ENCODE data around the gene PRKG1.

DNA sequence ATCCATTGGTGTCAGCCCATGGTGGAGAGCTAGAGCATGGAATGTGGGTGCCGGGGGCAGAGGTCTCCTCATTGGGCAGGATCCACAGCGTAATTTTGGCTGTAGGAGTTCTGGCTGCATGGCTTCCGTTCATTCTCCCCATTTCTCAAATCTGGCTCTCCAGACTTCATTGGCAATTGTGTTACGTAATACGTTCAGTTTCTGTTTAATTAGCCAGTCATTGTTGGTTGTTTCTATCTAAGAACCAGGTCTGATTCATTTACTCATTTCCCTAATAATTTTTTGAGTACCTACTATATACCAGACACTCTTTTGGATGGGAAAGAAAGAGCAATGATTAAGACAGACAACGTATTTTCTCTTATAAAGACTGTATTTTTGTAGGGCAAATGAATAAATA, 325.6 kb downstream of the PRKG1 start:
- TF ChIP-seq POLR2A (IDR thresholded peaks at IDR 0.05) (no peak), POLR2AphosphoS5 (IDR thresholded peaks at IDR 0.05) (no peak)
- TF ChIP-seq, protein P1, sequence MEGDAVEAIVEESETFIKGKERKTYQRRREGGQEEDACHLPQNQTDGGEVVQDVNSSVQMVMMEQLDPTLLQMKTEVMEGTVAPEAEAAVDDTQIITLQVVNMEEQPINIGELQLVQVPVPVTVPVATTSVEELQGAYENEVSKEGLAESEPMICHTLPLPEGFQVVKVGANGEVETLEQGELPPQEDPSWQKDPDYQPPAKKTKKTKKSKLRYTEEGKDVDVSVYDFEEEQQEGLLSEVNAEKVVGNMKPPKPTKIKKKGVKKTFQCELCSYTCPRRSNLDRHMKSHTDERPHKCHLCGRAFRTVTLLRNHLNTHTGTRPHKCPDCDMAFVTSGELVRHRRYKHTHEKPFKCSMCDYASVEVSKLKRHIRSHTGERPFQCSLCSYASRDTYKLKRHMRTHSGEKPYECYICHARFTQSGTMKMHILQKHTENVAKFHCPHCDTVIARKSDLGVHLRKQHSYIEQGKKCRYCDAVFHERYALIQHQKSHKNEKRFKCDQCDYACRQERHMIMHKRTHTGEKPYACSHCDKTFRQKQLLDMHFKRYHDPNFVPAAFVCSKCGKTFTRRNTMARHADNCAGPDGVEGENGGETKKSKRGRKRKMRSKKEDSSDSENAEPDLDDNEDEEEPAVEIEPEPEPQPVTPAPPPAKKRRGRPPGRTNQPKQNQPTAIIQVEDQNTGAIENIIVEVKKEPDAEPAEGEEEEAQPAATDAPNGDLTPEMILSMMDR (IDR thresholded peaks at IDR 0.05), result no peak
